Endothelial cell of umbilical vein (primary cell): ENCODE measurements around the gene PHF23. TPM values are rescaled to one million over a fixed set of nuclear protein-coding genes. Genes with fewer than 3 reads are reported as not detected.

Experiments
- BruUV-seq: library from RNA; stranded (reverse); fragments of 400-500 nt; replicated peaks from 2 replicates; lab custom pipeline; 2021; lab: Mats Ljungman, UMichigan
- CTCF ChIA-PET: fragments of 300-600, 350-600 bp; sonication (Branson Sonifier 250); formaldehyde crosslinking; loops from one replicate; lab custom pipeline; 2021; ENCODE audit warnings: antibody characterized with exemption, inconsistent platforms; lab: Charles Lee
- POLR2A ChIA-PET: fragments of 300-600, 350-600 bp; sonication (Branson Sonifier 250); formaldehyde crosslinking; loops from one replicate; lab custom pipeline; 2021; ENCODE audit warnings: antibody characterized with exemption, inconsistent platforms; lab: Charles Lee
- DNase-seq: peaks from one replicate; pipeline ENCODE4 v3.0.0-alpha.2; 2011; ENCODE audit warnings: low read depth, low spot score
- FAIRE-seq: peaks from 2 replicates; lab custom pipeline; 2011; peaks lifted over from hg19 to GRCh38; lab: Jason Lieb, UNC
- H2AFZ ChIP-seq: 2 replicates; pipeline ENCODE4 v1.6.0; 2012; ENCODE audit warnings: low read depth, low read length, control low read depth, inconsistent platforms
- H3K27ac ChIP-seq: 2 replicates; pipeline ENCODE4 v1.5.1; 2011; ENCODE audit warnings: low read depth, mild to moderate bottlenecking, control low read depth, low read length, moderate library complexity; ENCODE audit not compliant: insufficient read depth
- H3K27me3 ChIP-seq, 2 experiments: 2 replicates each; pipeline versions ENCODE4 v1.6.0 to v1.6.1; 2011; ENCODE audit warnings: low read length in 2 of 2, mixed read lengths in 1 of 2; ENCODE audit not compliant: control insufficient read depth in 2 of 2, insufficient read depth in 2 of 2
- H3K36me3 ChIP-seq, 2 experiments: 2 replicates in 1 of 2; 3 replicates in 1 of 2; pipeline ENCODE4 v1.5.1; 2011; ENCODE audit warnings: low read length in 2 of 2, mild to moderate bottlenecking in 1 of 2, moderate library complexity in 1 of 2; ENCODE audit not compliant: control insufficient read depth in 2 of 2, insufficient read depth in 2 of 2; ENCODE audit errors: extremely low read depth in 1 of 2
- H3K4me1 ChIP-seq: 3 replicates; pipeline ENCODE4 v1.5.1; 2011; ENCODE audit warnings: mild to moderate bottlenecking, low read length; ENCODE audit not compliant: control insufficient read depth, insufficient read depth; ENCODE audit errors: extremely low read depth
- H3K4me2 ChIP-seq: 2 replicates; pipeline ENCODE4 v1.6.1; 2011; ENCODE audit warnings: low read length, control low read depth, mixed read lengths; ENCODE audit not compliant: insufficient read depth
- H3K4me3 ChIP-seq, 3 experiments: fragments of 200-600 bp in 1 of 3; sonication (generic), shearing (Covaris generic) in 1 of 3; replicated peaks in 1 of 3; 2 replicates each; pipeline ENCODE4 v1.5.1; 2011 to 2016; ENCODE audit warnings: control low read depth in 3 of 3, low read length in 3 of 3, mild to moderate bottlenecking in 2 of 3, inconsistent platforms in 1 of 3, low read depth in 1 of 3, moderate library complexity in 1 of 3; ENCODE audit not compliant: insufficient read depth in 1 of 3
- H3K79me2 ChIP-seq: 2 replicates; pipeline ENCODE4 v1.6.0; 2012; ENCODE audit warnings: low read length, inconsistent platforms; ENCODE audit not compliant: control insufficient read depth, insufficient read depth
- H3K9ac ChIP-seq: replicated peaks from 2 replicates; pipeline ENCODE3; 2011; ENCODE audit warnings: low read length, control low read depth; ENCODE audit not compliant: insufficient read depth; ENCODE audit errors: extremely low read depth
- H3K9me1 ChIP-seq: replicated peaks from 3 replicates; pipeline ENCODE4 v1.6.0; 2011; ENCODE audit warnings: mild to moderate bottlenecking, low read length; ENCODE audit not compliant: control insufficient read depth, insufficient read depth; ENCODE audit errors: extremely low read depth
- H3K9me3 ChIP-seq: replicated peaks from 2 replicates; pipeline ENCODE4 v1.5.1; 2012; ENCODE audit warnings: low read length, inconsistent platforms; ENCODE audit not compliant: control insufficient read depth, insufficient read depth
- H4K20me1 ChIP-seq: replicated peaks from 2 replicates; pipeline ENCODE3; 2011; ENCODE audit warnings: mild to moderate bottlenecking, low read length; ENCODE audit not compliant: control insufficient read depth, insufficient read depth; ENCODE audit errors: extremely low read depth
- CTCF ChIP-seq, 2 donors: IDR thresholded peaks; 1 replicate in 1 of 2; 2 replicates in 1 of 2; pipeline ENCODE4 v1.5.1; 2011; ENCODE audit warnings: low read length in 2 of 2, mild to moderate bottlenecking in 2 of 2, moderate library complexity in 2 of 2, control low read depth in 1 of 2, inconsistent platforms in 1 of 2, low read depth in 1 of 2; ENCODE audit not compliant: insufficient read depth in 1 of 2; ENCODE audit errors: extremely low read depth in 1 of 2
- EZH2 ChIP-seq: IDR thresholded peaks from 2 replicates; pipeline ENCODE4 v1.6.1; 2012; ENCODE audit warnings: borderline replicate concordance, low read depth, mild to moderate bottlenecking, moderate library complexity, low read length, inconsistent platforms; ENCODE audit not compliant: severe bottlenecking
- FOS ChIP-seq: IDR thresholded peaks from 2 replicates; pipeline ENCODE4 v1.6.1; 2011; ENCODE audit warnings: mild to moderate bottlenecking, low read length, moderate library complexity, borderline replicate concordance; ENCODE audit not compliant: insufficient read depth
- GATA2 ChIP-seq: IDR thresholded peaks from 2 replicates; pipeline ENCODE4 v1.7.0; 2011; ENCODE audit warnings: low read depth, mild to moderate bottlenecking, moderate library complexity, mixed read lengths, low read length; ENCODE audit not compliant: insufficient read length, insufficient read depth
- JUN ChIP-seq: IDR thresholded peaks from 2 replicates; pipeline ENCODE4 v1.6.1; 2011; ENCODE audit warnings: borderline replicate concordance, low read depth; ENCODE audit not compliant: insufficient read length, insufficient read depth
- MAX ChIP-seq: IDR thresholded peaks from 2 replicates; pipeline ENCODE4 v1.6.1; 2011; ENCODE audit not compliant: insufficient read depth, insufficient read length
- MYC ChIP-seq: IDR thresholded peaks from one replicate; pipeline ENCODE4 v1.6.1; 2011; ENCODE audit warnings: mild to moderate bottlenecking, low read depth, low read length
- POLR2A ChIP-seq: IDR thresholded peaks from 2 replicates; pipeline ENCODE4 v1.6.1; 2012; ENCODE audit warnings: low read depth, mild to moderate bottlenecking, control low read depth, low read length
- POLR2AphosphoS5 ChIP-seq: IDR thresholded peaks from 2 replicates; pipeline ENCODE4 v1.6.1; 2012; ENCODE audit warnings: low read depth, mild to moderate bottlenecking, control low read depth, low read length, moderate library complexity; ENCODE audit not compliant: insufficient read depth
- dilution Hi-C: fragments of 300-500 bp; cut with MboI; formaldehyde crosslinking; loops from one replicate; pipeline ENCODE4 v1.15.0; 2019; ENCODE audit warnings: low sequenced_read_pairs; ENCODE audit not compliant: extremely low pct_ligation_motif_present
- intact Hi-C: fragments of 100-400 bp; cut with micrococcal nuclease; formaldehyde crosslinking; loops from one replicate; pipeline ENCODE4 v1.10.0; 2022
- polyA plus RNA-seq, 4 experiments: library from polyadenylated mRNA; depleted of rRNA in 3 of 4; stranded (reverse) in 3 of 4; unstranded in 1 of 4; fragments of >200 nt; gene quantifications; 2 replicates each; pipeline versions ENCODE4 v1.2.1 to v1.2.3, GENCODE V29; 2011 to 2012; ENCODE audit warnings: missing spikeins in 1 of 4
- total RNA-seq: library from RNA; stranded (reverse); gene quantifications from 2 replicates; pipeline ENCODE4 v1.2.3, GENCODE V29; 2021

The PHF23 gene
- total and polyA plus RNA-seq, 2 donors (not counting 3 experiments of a cell fraction or from before 2014, with no cell fraction given), result 35.6 to 54.7 TPM

- Histone ChIP-seq H3K27ac (no peak overlapping the region), H3K9me3 (no peaks in the 10 kb centered on the region), H3K79me2 (peaks cover 2% of the 10 kb centered on the region), H4K20me1 (no peaks in the 10 kb centered on the region), H3K4me2 (no peak overlapping the region), H3K9ac (no peak overlapping the region), H3K4me3 (no peak overlapping the region), H2AFZ (no peak overlapping the region), H3K27me3 (no peaks in the 10 kb centered on the region), H3K9me1 (no peaks in the 10 kb centered on the region), H3K4me1 (peaks cover 11% of the 10 kb centered on the region), H3K36me3 (peaks cover 24 to 44% of the 10 kb centered on the region in 2 experiments)
- ChIA-PET POLR2A (no interaction called here), CTCF (interaction anchor here (1.4 to 2.0 kb wide), 3 partner anchors 15 to 178 kb away, joined by 3 to 9 read pairs (median 4); partner anchors contain the start of gene PHF23)
- dilution Hi-C loops, result no loop called here
- FAIRE-seq (no peak), DNase-seq (no peak)
- TF ChIP-seq JUN, result no peak
- TF ChIP-seq CTCF (IDR thresholded peaks at IDR 0.05; ENCODE audit: extremely low read depth in 1 of 2, insufficient read depth in 1 of 2, low read depth in 1 of 2, low read length in 2 of 2), result no peak
- no peak for TF ChIP-seq MYC
- no peak for TF ChIP-seq GATA2
- TF ChIP-seq EZH2, result no peak
- no peak for TF ChIP-seq MAX
- TF ChIP-seq POLR2AphosphoS5, result no peak
- TF ChIP-seq POLR2A, result no peak
- no peak for TF ChIP-seq FOS
- no TSS peak for BruUV-seq
- intact Hi-C loops, result no loop called here
Observed at GRCh38 chr17:7224110-7224509, 15.1 kb downstream of the PHF23 start.
